Panc1 (cell line): ENCODE measurements around the gene CCDC15.

Experiments
- CTCF ChIP-seq: fragments of 450-650 bp; IDR thresholded peaks from 2 replicates; pipeline ENCODE4 v1.5.1; 2017; ENCODE audit warnings: mild to moderate bottlenecking
- POLR2AphosphoS5 ChIP-seq: IDR thresholded peaks from 2 replicates; pipeline ENCODE4 v1.6.1; 2012; ENCODE audit warnings: mild to moderate bottlenecking, low read depth, low read length, moderate library complexity
- REST ChIP-seq, 2 experiments: IDR thresholded peaks; 2 replicates each; pipeline ENCODE4 v1.6.1; 2011 to 2012; ENCODE audit warnings: low read depth in 2 of 2, control low read depth in 1 of 2, low read length in 1 of 2, mild to moderate bottlenecking in 1 of 2, moderate library complexity in 1 of 2; ENCODE audit not compliant: insufficient read depth in 1 of 2
- SIN3A ChIP-seq: IDR thresholded peaks from 2 replicates; pipeline ENCODE4 v1.6.1; 2012; ENCODE audit warnings: low read depth, mild to moderate bottlenecking, low read length, moderate library complexity, borderline replicate concordance; ENCODE audit not compliant: insufficient read depth

GRCh38 chr11:124946735-124947141 is 7.3 kb upstream of the CCDC15 start:
- no peak for TF ChIP-seq SIN3A
- TF ChIP-seq CTCF, result no peak
- no peak for TF ChIP-seq REST (IDR thresholded peaks at IDR 0.05; ENCODE audit: insufficient read depth in 1 of 2, low read depth in 2 of 2, low read length in 1 of 2)
- no peak for TF ChIP-seq POLR2AphosphoS5
